WTC11 (cell line): Measurements from ENCODE around the gene KIAA0753. TPM values are rescaled to one million over a fixed set of nuclear protein-coding genes. Genes with fewer than 3 reads are reported as not detected.

Source experiments
- ATAC-seq: fragments of 200-7000 bp; cut with Tn5 transposase; 2 replicates; pipeline ENCODE4 v1.10.0; 2021; ENCODE audit warnings: mild to moderate bottlenecking, moderate library complexity
- CTCF ChIA-PET: fragments of 300-600 bp; sonication (Branson Sonifier 250); formaldehyde crosslinking; loops from one replicate; lab custom pipeline; 2021; ENCODE audit warnings: antibody characterized with exemption; lab: Charles Lee
- POLR2A ChIA-PET: fragments of 350-600 bp; sonication (Branson Sonifier 250); formaldehyde crosslinking; loops from one replicate; lab custom pipeline; 2021; ENCODE audit warnings: antibody characterized with exemption; lab: Charles Lee
- DNase-seq: peaks from one replicate; pipeline ENCODE4 v3.0.0; 2021; ENCODE audit warnings: low spot score
- H3K27ac Mint-ChIP-seq: 2 replicates; pipeline ENCODE4 v1.8.0; 2021; ENCODE audit warnings: mixed read lengths
- H3K27me3 Mint-ChIP-seq: 2 replicates; pipeline ENCODE4 v1.8.0; 2021; ENCODE audit warnings: low read depth, mild to moderate bottlenecking, moderate library complexity, mixed read lengths
- H3K36me3 Mint-ChIP-seq: 2 replicates; pipeline ENCODE4 v1.8.0; 2021; ENCODE audit warnings: mixed read lengths
- H3K4me1 Mint-ChIP-seq: 2 replicates; pipeline ENCODE4 v1.8.0; 2022; ENCODE audit warnings: mixed read lengths
- H3K4me3 Mint-ChIP-seq: 2 replicates; pipeline ENCODE4 v1.8.0; 2021; ENCODE audit warnings: mild to moderate bottlenecking, moderate library complexity, mixed read lengths
- H3K9me3 Mint-ChIP-seq: 2 replicates; pipeline ENCODE4 v1.8.0; 2021; ENCODE audit warnings: mixed read lengths
- ESRRA ChIP-seq: sonication (generic); formaldehyde crosslinking; IDR thresholded peaks from 2 replicates; pipeline ENCODE4 v1.8.1; 2022; ENCODE audit warnings: mild to moderate bottlenecking, missing genetic modification reagents, borderline replicate concordance
- FOXK1 ChIP-seq: sonication (generic); formaldehyde crosslinking; IDR thresholded peaks from 2 replicates; pipeline ENCODE4 v1.8.0; 2022; ENCODE audit warnings: mild to moderate bottlenecking, moderate library complexity, missing genetic modification reagents
- FOXP1 ChIP-seq: sonication (generic); formaldehyde crosslinking; IDR thresholded peaks from 2 replicates; pipeline ENCODE4 v1.8.0; 2022; ENCODE audit warnings: missing genetic modification reagents, mild to moderate bottlenecking, moderate library complexity, borderline replicate concordance
- GRHL2 ChIP-seq: fragments of 250-450 bp; sonication (Bioruptor Pico); IDR thresholded peaks from 2 replicates; pipeline ENCODE4 v1.8.0; 2022; ENCODE audit warnings: mild to moderate bottlenecking, moderate library complexity; ENCODE audit not compliant: insufficient replicate concordance, severe bottlenecking
- IRF2 ChIP-seq: sonication (generic); formaldehyde crosslinking; IDR thresholded peaks from 2 replicates; pipeline ENCODE4 v1.8.0; 2022; ENCODE audit warnings: low read depth, missing genetic modification reagents, borderline replicate concordance
- NR1H2 ChIP-seq: sonication (generic); formaldehyde crosslinking; IDR thresholded peaks from 2 replicates; pipeline ENCODE4 v1.9.0; 2021; ENCODE audit warnings: mild to moderate bottlenecking, moderate library complexity, missing genetic modification reagents
- NR2C2 ChIP-seq: sonication (generic); formaldehyde crosslinking; IDR thresholded peaks from 2 replicates; pipeline ENCODE4 v1.8.0; 2022; ENCODE audit warnings: mild to moderate bottlenecking, missing genetic modification reagents
- OVOL2 ChIP-seq: fragments of 250-450 bp; sonication (Bioruptor Pico); IDR thresholded peaks from 2 replicates; pipeline ENCODE4 v1.9.0; 2021; ENCODE audit warnings: mild to moderate bottlenecking, borderline replicate concordance
- SMAD3 ChIP-seq: sonication (generic); formaldehyde crosslinking; IDR thresholded peaks from 2 replicates; pipeline ENCODE4 v1.8.0; 2022; ENCODE audit warnings: missing genetic modification reagents, mild to moderate bottlenecking, borderline replicate concordance
- SMAD4 ChIP-seq: sonication (generic); formaldehyde crosslinking; IDR thresholded peaks from 2 replicates; pipeline ENCODE4 v1.8.0; 2022; ENCODE audit warnings: mild to moderate bottlenecking, missing genetic modification reagents
- SOX15 ChIP-seq: fragments of 250-450 bp; sonication (Bioruptor Pico); IDR thresholded peaks from 2 replicates; pipeline ENCODE4 v1.9.0; 2021; ENCODE audit warnings: mild to moderate bottlenecking
- TEAD4 ChIP-seq: sonication (generic); formaldehyde crosslinking; IDR thresholded peaks from 2 replicates; pipeline ENCODE4 v1.8.0; 2022; ENCODE audit warnings: mild to moderate bottlenecking, missing genetic modification reagents
- TP53 ChIP-seq: sonication (generic); formaldehyde crosslinking; IDR thresholded peaks from 2 replicates; pipeline ENCODE4 v1.8.1; 2023; ENCODE audit warnings: mild to moderate bottlenecking, missing genetic modification reagents
- ZNF232 ChIP-seq: sonication (generic); formaldehyde crosslinking; IDR thresholded peaks from 2 replicates; pipeline ENCODE4 v1.8.0; 2022; ENCODE audit warnings: mild to moderate bottlenecking, missing genetic modification reagents
- ZNF317 ChIP-seq: sonication (generic); formaldehyde crosslinking; IDR thresholded peaks from 2 replicates; pipeline ENCODE4 v1.8.1; 2023; ENCODE audit warnings: low read depth, mild to moderate bottlenecking, moderate library complexity, missing genetic modification reagents, borderline replicate concordance
- ZNF671 ChIP-seq: fragments of 250-450 bp; sonication (Bioruptor Pico); IDR thresholded peaks from 2 replicates; pipeline ENCODE4 v1.8.0; 2021; ENCODE audit warnings: mild to moderate bottlenecking
- total RNA-seq: library from RNA; stranded (reverse); gene quantifications from 3 replicates; pipeline ENCODE4 v1.2.3, GENCODE V29; 2021
- TF ChIP-seq, protein P1 (sequence below): sonication (generic); formaldehyde crosslinking; IDR thresholded peaks from 2 replicates; pipeline ENCODE4 v1.8.0; 2023; ENCODE audit warnings: missing genetic modification reagents, mild to moderate bottlenecking, borderline replicate concordance
- TF ChIP-seq, protein P2 (sequence below): sonication (generic); formaldehyde crosslinking; conservative IDR thresholded peaks from 2 replicates; pipeline ENCODE4 v1.8.1; 2023; ENCODE audit warnings: mild to moderate bottlenecking, low read depth, missing genetic modification reagents, moderate library complexity
- TF ChIP-seq, protein P3 (sequence below): sonication (generic); formaldehyde crosslinking; IDR thresholded peaks from 2 replicates; pipeline ENCODE4 v1.8.1; 2023; ENCODE audit warnings: mild to moderate bottlenecking, missing genetic modification reagents, moderate library complexity

The KIAA0753 gene
- total RNA-seq, 1 experiment from 2014 or later = 22.8 TPM

DNA sequence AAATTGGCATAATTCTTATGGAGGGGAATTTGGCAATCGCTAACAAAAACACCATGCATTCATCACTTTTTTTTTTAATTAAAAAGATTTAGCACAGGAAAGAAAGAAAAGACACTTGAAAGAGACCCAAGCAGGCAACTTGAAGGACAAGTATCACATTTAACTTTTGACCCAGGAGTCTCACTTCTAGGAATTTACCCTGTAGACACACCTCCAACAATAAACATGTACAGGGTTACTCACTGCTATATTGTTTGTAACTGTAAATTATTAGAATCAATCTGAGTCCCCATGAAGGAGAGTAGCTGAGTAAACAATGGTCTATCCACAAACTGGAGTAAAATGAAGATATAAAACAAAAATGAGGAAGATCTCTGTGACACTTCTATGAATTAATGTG lies 10.1 kb downstream of the KIAA0753 start:
- no peaks in the 10 kb centered on the region for H3K4me1 Mint-ChIP-seq
- no peak overlapping the region for H3K4me3 Mint-ChIP-seq
- TF ChIP-seq SMAD3 (CRISPR knock-in tag) = no peak
- ATAC-seq = no peak
- no peaks in the 10 kb centered on the region for H3K27me3 Mint-ChIP-seq
- no peak overlapping the region for H3K27ac Mint-ChIP-seq
- ChIA-PET POLR2A (no interaction called here), CTCF (no interaction called here)
- DNase-seq = no peak
- peaks cover 57% of the 10 kb centered on the region for H3K36me3 Mint-ChIP-seq
- no peaks in the 10 kb centered on the region; the same call in 1 of the 2 replicates for H3K9me3 Mint-ChIP-seq

DNA sequence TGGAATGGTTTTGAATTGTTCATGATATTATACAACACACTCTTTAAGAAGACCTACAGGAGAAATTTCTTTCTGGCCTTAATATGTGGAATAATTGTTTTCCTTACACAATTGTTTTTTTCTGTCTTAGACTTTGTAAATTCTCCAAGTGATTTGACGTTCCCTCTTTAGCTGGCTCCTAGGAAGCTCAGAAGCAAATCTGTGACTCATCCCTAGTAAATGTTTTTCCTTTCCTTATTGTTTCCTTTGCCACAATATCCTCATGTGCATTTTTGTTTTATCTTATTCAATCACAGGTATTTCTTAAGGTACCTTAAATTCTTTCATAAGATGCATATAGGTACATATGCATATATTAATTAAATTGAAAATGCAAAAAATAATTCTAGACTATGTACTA lies 13.5 kb downstream of the KIAA0753 start:
- Mint-ChIP-seq H3K36me3 (peaks cover 43% of the 10 kb centered on the region), H3K27me3 (no peaks in the 10 kb centered on the region), H3K27ac (no peak overlapping the region), H3K9me3 (no peaks in the 10 kb centered on the region), H3K4me1 (no peaks in the 10 kb centered on the region), H3K4me3 (no peak overlapping the region)
- POLR2A ChIA-PET = no interaction called here
- CTCF ChIA-PET = no interaction called here
- TF ChIP-seq NR1H2 (no peak), ESRRA (no peak), ZNF232 (CRISPR knock-in tag) (no peak), SOX15 (CRISPR knock-in tag) (no peak), ZNF317 (CRISPR knock-in tag) (no peak), SMAD4 (CRISPR knock-in tag) (no peak), IRF2 (no peak), FOXP1 (no peak), TP53 (CRISPR knock-in tag) (no peak)
- TF ChIP-seq, protein P1, sequence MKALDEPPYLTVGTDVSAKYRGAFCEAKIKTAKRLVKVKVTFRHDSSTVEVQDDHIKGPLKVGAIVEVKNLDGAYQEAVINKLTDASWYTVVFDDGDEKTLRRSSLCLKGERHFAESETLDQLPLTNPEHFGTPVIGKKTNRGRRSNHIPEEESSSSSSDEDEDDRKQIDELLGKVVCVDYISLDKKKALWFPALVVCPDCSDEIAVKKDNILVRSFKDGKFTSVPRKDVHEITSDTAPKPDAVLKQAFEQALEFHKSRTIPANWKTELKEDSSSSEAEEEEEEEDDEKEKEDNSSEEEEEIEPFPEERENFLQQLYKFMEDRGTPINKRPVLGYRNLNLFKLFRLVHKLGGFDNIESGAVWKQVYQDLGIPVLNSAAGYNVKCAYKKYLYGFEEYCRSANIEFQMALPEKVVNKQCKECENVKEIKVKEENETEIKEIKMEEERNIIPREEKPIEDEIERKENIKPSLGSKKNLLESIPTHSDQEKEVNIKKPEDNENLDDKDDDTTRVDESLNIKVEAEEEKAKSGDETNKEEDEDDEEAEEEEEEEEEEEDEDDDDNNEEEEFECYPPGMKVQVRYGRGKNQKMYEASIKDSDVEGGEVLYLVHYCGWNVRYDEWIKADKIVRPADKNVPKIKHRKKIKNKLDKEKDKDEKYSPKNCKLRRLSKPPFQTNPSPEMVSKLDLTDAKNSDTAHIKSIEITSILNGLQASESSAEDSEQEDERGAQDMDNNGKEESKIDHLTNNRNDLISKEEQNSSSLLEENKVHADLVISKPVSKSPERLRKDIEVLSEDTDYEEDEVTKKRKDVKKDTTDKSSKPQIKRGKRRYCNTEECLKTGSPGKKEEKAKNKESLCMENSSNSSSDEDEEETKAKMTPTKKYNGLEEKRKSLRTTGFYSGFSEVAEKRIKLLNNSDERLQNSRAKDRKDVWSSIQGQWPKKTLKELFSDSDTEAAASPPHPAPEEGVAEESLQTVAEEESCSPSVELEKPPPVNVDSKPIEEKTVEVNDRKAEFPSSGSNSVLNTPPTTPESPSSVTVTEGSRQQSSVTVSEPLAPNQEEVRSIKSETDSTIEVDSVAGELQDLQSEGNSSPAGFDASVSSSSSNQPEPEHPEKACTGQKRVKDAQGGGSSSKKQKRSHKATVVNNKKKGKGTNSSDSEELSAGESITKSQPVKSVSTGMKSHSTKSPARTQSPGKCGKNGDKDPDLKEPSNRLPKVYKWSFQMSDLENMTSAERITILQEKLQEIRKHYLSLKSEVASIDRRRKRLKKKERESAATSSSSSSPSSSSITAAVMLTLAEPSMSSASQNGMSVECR (CRISPR knock-in tag) = no peak
- TF ChIP-seq, protein P2, sequence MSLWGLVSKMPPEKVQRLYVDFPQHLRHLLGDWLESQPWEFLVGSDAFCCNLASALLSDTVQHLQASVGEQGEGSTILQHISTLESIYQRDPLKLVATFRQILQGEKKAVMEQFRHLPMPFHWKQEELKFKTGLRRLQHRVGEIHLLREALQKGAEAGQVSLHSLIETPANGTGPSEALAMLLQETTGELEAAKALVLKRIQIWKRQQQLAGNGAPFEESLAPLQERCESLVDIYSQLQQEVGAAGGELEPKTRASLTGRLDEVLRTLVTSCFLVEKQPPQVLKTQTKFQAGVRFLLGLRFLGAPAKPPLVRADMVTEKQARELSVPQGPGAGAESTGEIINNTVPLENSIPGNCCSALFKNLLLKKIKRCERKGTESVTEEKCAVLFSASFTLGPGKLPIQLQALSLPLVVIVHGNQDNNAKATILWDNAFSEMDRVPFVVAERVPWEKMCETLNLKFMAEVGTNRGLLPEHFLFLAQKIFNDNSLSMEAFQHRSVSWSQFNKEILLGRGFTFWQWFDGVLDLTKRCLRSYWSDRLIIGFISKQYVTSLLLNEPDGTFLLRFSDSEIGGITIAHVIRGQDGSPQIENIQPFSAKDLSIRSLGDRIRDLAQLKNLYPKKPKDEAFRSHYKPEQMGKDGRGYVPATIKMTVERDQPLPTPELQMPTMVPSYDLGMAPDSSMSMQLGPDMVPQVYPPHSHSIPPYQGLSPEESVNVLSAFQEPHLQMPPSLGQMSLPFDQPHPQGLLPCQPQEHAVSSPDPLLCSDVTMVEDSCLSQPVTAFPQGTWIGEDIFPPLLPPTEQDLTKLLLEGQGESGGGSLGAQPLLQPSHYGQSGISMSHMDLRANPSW (CRISPR knock-in tag) = no peak
- ATAC-seq (no peak), DNase-seq (no peak)

DNA sequence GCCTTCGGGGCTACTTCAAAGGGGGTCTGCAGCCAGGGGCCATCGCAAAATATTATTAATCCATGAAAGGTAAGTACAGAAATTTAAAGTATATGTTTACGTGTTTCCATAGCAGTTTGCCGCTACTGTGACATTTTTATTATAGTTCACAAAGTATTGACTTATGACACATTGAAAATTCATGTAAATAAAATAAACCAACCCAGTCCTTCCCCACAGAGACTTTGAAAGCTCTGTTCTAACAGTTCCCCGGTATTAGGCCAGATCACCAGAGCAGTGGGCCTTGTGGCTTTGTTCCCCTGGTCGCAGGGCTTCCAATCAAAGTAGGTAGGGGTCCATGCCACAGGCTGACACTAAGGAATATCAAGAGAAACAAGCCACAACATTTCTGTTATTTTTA lies 13.9 kb downstream of the KIAA0753 start:
- ATAC-seq = no peak
- TF ChIP-seq TEAD4 (CRISPR knock-in tag) (no peak), NR2C2 (no peak), FOXK1 (CRISPR knock-in tag) (no peak), GRHL2 (CRISPR knock-in tag) (no peak), ZNF671 (CRISPR knock-in tag) (no peak), OVOL2 (no peak), SOX15 (CRISPR knock-in tag) (no peak)
- TF ChIP-seq, protein P3, sequence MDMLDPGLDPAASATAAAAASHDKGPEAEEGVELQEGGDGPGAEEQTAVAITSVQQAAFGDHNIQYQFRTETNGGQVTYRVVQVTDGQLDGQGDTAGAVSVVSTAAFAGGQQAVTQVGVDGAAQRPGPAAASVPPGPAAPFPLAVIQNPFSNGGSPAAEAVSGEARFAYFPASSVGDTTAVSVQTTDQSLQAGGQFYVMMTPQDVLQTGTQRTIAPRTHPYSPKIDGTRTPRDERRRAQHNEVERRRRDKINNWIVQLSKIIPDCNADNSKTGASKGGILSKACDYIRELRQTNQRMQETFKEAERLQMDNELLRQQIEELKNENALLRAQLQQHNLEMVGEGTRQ (CRISPR knock-in tag) = no peak
- TF ChIP-seq, protein P2 (CRISPR knock-in tag) = no peak

More for the DNA sequence above, 13.9 kb downstream of the KIAA0753 start:
- H3K27ac Mint-ChIP-seq = no peak overlapping the region
- no peaks in the 10 kb centered on the region for H3K9me3 Mint-ChIP-seq
- peaks cover 43% of the 10 kb centered on the region for H3K36me3 Mint-ChIP-seq
- ChIA-PET POLR2A (no interaction called here), CTCF (no interaction called here)
- DNase-seq = no peak
- H3K27me3 Mint-ChIP-seq = no peaks in the 10 kb centered on the region
- no peak overlapping the region for H3K4me3 Mint-ChIP-seq
- H3K4me1 Mint-ChIP-seq = no peaks in the 10 kb centered on the region
